Lower lobe of right lung (tissue), 2 donors: Measurements from ENCODE around the gene MACROD2. TPM values are rescaled to one million over a fixed set of nuclear protein-coding genes. Genes with fewer than 3 reads are reported as not detected.

Experiments used
- ATAC-seq, 2 donors: fragments of 200-7000 bp; cut with Tn5 transposase; one replicate each; pipeline ENCODE4 v1.9.1; 2020 to 2022; ENCODE audit warnings: mild to moderate bottlenecking in 2 of 2, moderate library complexity in 2 of 2
- DNase-seq: peaks from one replicate; pipeline ENCODE4 v3.0.0-alpha.2; 2020
- H3K27ac ChIP-seq: fragments of 200-600 bp; one replicate; pipeline ENCODE4 v1.8.0; 2022
- H3K27me3 ChIP-seq: fragments of 200-600 bp; one replicate; pipeline ENCODE4 v1.8.0; 2022; ENCODE audit warnings: low read depth
- H3K36me3 ChIP-seq: fragments of 200-600 bp; one replicate; pipeline ENCODE4 v1.8.0; 2022; ENCODE audit warnings: mild to moderate bottlenecking
- H3K4me1 ChIP-seq: fragments of 200-600 bp; one replicate; pipeline ENCODE4 v1.8.0; 2022
- H3K4me3 ChIP-seq: fragments of 200-600 bp; one replicate; pipeline ENCODE4 v1.8.0; 2022; ENCODE audit warnings: mild to moderate bottlenecking
- H3K9me3 ChIP-seq: fragments of 200-600 bp; one replicate; pipeline ENCODE4 v1.8.0; 2022
- CTCF ChIP-seq: fragments of 200-600 bp; IDR thresholded peaks from one replicate; pipeline ENCODE4 v1.8.0; 2022; ENCODE audit warnings: antibody characterized with exemption, mild to moderate bottlenecking
- intact Hi-C: fragments of 100-400 bp; cut with DNase I; formaldehyde crosslinking; loops from one replicate; pipeline ENCODE4 v1.11.0; 2022
- total RNA-seq: library from RNA; stranded (reverse); fragmentation: NEBNext Ultra II Directional; extraction: Animal tissue kit (Norgen Biotek cat#: 25700); gene quantifications from one replicate; pipeline ENCODE4 v1.2.1, GENCODE V29; 2021
- donor health status: DM: no; HTN: yes; CAD: no; lungs with severe emphysema.

MACROD2 gene
- total RNA-seq, 1 donor from 2014 or later = 73.0 TPM

- Histone ChIP-seq H3K27me3 (no peaks in the 10 kb centered on the region), H3K4me3 (no peak overlapping the region), H3K4me1 (no peaks in the 10 kb centered on the region), H3K27ac (no peak overlapping the region), H3K9me3 (no peaks in the 10 kb centered on the region), H3K36me3 (no peaks in the 10 kb centered on the region)
- DNase-seq (no peak), ATAC-seq (no peak)
- no peak for TF ChIP-seq CTCF
- intact Hi-C loops = no loop called here
These were observed 890.3 kb downstream of the MACROD2 start for GRCh38 chr20:14885661-14886060.

GRCh38 chr20:14888134-14888533 is 892.8 kb downstream of the MACROD2 start:
- H3K36me3 ChIP-seq = no peaks in the 10 kb centered on the region
- DNase-seq (no peak), ATAC-seq (no peak)
- no peaks in the 10 kb centered on the region for H3K27me3 ChIP-seq
- no peak overlapping the region for H3K4me3 ChIP-seq
- intact Hi-C loops = no loop called here
- H3K4me1 ChIP-seq = no peaks in the 10 kb centered on the region
- H3K9me3 ChIP-seq = no peaks in the 10 kb centered on the region
- no peak overlapping the region for H3K27ac ChIP-seq
- TF ChIP-seq CTCF = no peak

- no peaks in the 10 kb centered on the region for H3K36me3 ChIP-seq
- no peak overlapping the region for H3K4me3 ChIP-seq
- H3K9me3 ChIP-seq = no peaks in the 10 kb centered on the region
- no peaks in the 10 kb centered on the region for H3K4me1 ChIP-seq
- no peaks in the 10 kb centered on the region for H3K27me3 ChIP-seq
- DNase-seq (no peak), ATAC-seq (no peak)
- intact Hi-C loops = no loop called here
- no peak overlapping the region for H3K27ac ChIP-seq
- TF ChIP-seq CTCF = no peak
These were observed 894.4 kb downstream of the MACROD2 start for GRCh38 chr20:14889496-14890255.

GRCh38 chr20:14890713-14891112 is 895.4 kb downstream of the MACROD2 start:
- H3K4me1 ChIP-seq = no peaks in the 10 kb centered on the region

DNA sequence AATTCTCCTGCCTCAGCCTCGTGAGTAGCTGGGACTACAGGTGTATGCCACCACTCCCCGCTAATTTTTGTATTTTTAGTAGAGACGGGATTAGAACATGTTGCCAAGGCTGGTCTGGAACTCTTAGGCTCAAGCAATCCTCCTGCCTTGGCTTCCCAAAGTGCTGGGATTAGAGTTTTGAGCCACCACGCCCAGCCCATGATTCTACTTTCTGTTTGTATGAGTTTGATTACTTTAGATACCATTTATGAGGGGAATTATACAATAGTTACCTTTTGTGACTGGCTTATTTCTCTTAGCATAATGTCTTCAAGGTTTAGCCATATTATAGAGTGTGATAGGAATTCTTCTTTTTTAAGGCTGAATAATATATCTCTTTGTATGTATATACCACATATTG is 897.5 kb downstream of the MACROD2 start:
- H3K4me1 ChIP-seq = no peaks in the 10 kb centered on the region
- no peak for DNase-seq
- H3K4me3 ChIP-seq = no peak overlapping the region
- TF ChIP-seq CTCF = no peak
- no peak overlapping the region for H3K27ac ChIP-seq
- no peaks in the 10 kb centered on the region for H3K27me3 ChIP-seq
- intact Hi-C loops = no loop called here
- H3K9me3 ChIP-seq = no peaks in the 10 kb centered on the region
- no peak for ATAC-seq
- no peaks in the 10 kb centered on the region for H3K36me3 ChIP-seq

More at GRCh38 chr20:14890713-14891112, 895.4 kb downstream of the MACROD2 start:
- intact Hi-C loops = no loop called here
- Histone ChIP-seq H3K36me3 (no peaks in the 10 kb centered on the region), H3K27ac (no peak overlapping the region), H3K27me3 (no peaks in the 10 kb centered on the region), H3K4me3 (no peak overlapping the region), H3K9me3 (no peaks in the 10 kb centered on the region)
- DNase-seq (no peak), ATAC-seq (no peak)
- no peak for TF ChIP-seq CTCF
